ENCODE results near the gene TMCO5A. TPM values are rescaled to one million over a fixed set of nuclear protein-coding genes. Genes with fewer than 3 reads are reported as not detected.
A peak's percentile ranks its signal among the peaks of the same experiment; 100 is the strongest.

The TMCO5A gene
- 0.35 TPM in 1 of 2 replicates, not detected in the other for total RNA-seq (2021)
- Bru-seq, nascent RNA: percentile 8 among the genes with signal in this experiment
- BruChase-seq, experiment 1, labeled RNA remaining after a 2-hour chase: percentile 7 among the genes with signal in this experiment
- BruChase-seq, experiment 2, labeled RNA remaining after a 6-hour chase: not detected
- long read RNA-seq: 0 reads

DNA sequence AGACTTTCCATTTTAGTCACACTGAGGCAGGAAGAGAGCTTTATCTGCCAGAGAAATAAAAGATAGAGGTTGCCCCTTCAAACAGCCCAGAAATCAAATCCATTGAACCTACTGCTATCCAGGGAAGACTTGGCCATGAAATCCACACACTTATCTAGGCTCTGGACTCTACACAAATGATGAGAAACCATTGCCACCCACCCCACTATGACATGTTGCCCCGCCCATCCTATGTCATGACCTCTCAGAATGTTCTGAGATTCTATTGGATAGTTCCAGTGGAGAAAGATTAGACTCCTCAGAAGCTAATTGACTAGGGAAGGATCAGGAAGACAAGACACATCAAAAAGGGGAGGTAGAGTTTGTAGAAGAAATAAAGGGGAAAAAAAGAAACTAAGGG, at the start of gene TMCO5A:
Gene TMCO5A (plus strand): TSS at position 301 of the 400 bp plus-strand sequence. CDS start 1,684 bp downstream, outside the sequence.
- no peaks in the 10 kb centered on the region for H3K36me3 ChIP-seq (ENCODE audit: low read depth)
- H3K4me1 ChIP-seq (replicated peaks; ENCODE audit: insufficient read depth): no peaks in the 10 kb centered on the region
- DNase-seq: no peak
- no peaks in the 10 kb centered on the region for H3K9me3 ChIP-seq (ENCODE audit: insufficient read depth, low read depth)
- H3K9me2 ChIP-seq (ENCODE audit: insufficient read depth): no peaks in the 10 kb centered on the region
- H3K4me3 ChIP-seq: no peak within 1 kb of the TSS
- no TSS peak for BruUV-seq (replicated peaks)
- H3K4me2 ChIP-seq: no peak within 1 kb of the TSS
- ChIA-PET CTCF (no interaction called here), POLR2A (ENCODE audit: unreplicated experiment) (no interaction called here)
- TF ChIP-seq, protein P1, sequence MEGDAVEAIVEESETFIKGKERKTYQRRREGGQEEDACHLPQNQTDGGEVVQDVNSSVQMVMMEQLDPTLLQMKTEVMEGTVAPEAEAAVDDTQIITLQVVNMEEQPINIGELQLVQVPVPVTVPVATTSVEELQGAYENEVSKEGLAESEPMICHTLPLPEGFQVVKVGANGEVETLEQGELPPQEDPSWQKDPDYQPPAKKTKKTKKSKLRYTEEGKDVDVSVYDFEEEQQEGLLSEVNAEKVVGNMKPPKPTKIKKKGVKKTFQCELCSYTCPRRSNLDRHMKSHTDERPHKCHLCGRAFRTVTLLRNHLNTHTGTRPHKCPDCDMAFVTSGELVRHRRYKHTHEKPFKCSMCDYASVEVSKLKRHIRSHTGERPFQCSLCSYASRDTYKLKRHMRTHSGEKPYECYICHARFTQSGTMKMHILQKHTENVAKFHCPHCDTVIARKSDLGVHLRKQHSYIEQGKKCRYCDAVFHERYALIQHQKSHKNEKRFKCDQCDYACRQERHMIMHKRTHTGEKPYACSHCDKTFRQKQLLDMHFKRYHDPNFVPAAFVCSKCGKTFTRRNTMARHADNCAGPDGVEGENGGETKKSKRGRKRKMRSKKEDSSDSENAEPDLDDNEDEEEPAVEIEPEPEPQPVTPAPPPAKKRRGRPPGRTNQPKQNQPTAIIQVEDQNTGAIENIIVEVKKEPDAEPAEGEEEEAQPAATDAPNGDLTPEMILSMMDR (conservative IDR thresholded peaks at IDR 0.05): no peak
- no peak for TF ChIP-seq EZH2 (IDR thresholded peaks at IDR 0.05; ENCODE audit: low read depth)
- no peak within 1 kb of the TSS for H2AFZ ChIP-seq
- no peaks in the 10 kb centered on the region for H3F3A ChIP-seq (ENCODE audit: insufficient read depth, low read depth)
- intact Hi-C loops (cut with micrococcal nuclease; ENCODE audit: unreplicated experiment): no loop called here
- H3K27ac ChIP-seq: no peak within 1 kb of the TSS
- no peaks in the 10 kb centered on the region for H3K27me3 ChIP-seq (ENCODE audit: insufficient read depth, low read depth)
- H4K20me1 ChIP-seq (ENCODE audit: insufficient read depth): no peaks in the 10 kb centered on the region
- H3K79me2 ChIP-seq (ENCODE audit: low read depth): no peaks in the 10 kb centered on the region

DNA sequence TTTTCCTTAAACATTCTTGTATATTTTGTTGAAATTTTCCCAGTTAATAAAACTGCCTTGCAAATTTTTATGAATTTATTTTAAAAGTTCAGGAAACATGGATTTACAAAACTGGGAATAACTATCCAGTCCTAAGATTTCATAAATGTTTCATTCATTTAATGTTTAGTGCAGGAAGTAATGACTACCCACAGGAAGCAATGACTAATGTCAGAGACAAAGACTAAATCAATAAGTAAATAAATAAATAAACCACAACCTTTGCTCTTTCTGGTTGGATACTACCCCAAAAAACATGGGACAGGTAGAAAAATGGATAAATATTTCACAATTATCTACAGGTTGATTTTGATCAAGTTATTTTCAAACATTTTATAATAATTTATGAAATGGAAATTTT, 48.8 kb upstream of the TMCO5A start:
- Histone ChIP-seq H3K36me3 (ENCODE audit: low read depth) (no peaks in the 10 kb centered on the region), H3F3A (ENCODE audit: insufficient read depth, low read depth) (no peaks in the 10 kb centered on the region), H3K9me2 (ENCODE audit: insufficient read depth) (no peaks in the 10 kb centered on the region), H3K4me2 (no peak overlapping the region), H3K9me3 (ENCODE audit: insufficient read depth, low read depth) (no peaks in the 10 kb centered on the region), H4K20me1 (ENCODE audit: insufficient read depth) (no peaks in the 10 kb centered on the region), H3K27me3 (ENCODE audit: insufficient read depth, low read depth) (no peaks in the 10 kb centered on the region), H2AFZ (no peak overlapping the region), H3K4me1 (replicated peaks; ENCODE audit: insufficient read depth) (peaks cover 7% of the 10 kb centered on the region; the same call in 1 of the 2 replicates), H3K79me2 (ENCODE audit: low read depth) (no peaks in the 10 kb centered on the region), H3K27ac (no peak overlapping the region), H3K4me3 (no peak overlapping the region)
- TF ChIP-seq EZH2 (IDR thresholded peaks at IDR 0.05; ENCODE audit: low read depth): no peak
- TF ChIP-seq, protein P1 (conservative IDR thresholded peaks at IDR 0.05): no peak
- no TSS peak for BruUV-seq (replicated peaks)
- no peak for DNase-seq
- intact Hi-C loops (cut with micrococcal nuclease; ENCODE audit: unreplicated experiment): loop anchor here (10.0 kb wide), 2 partner anchors 751 to 1381 kb away; no protein-coding TSS in a partner anchor
- ChIA-PET POLR2A (ENCODE audit: unreplicated experiment) (no interaction called here), CTCF (no interaction called here)

- Histone ChIP-seq H3K27ac (no peak overlapping the region), H3K4me2 (no peak overlapping the region), H4K20me1 (ENCODE audit: insufficient read depth) (no peaks in the 10 kb centered on the region), H2AFZ (no peak overlapping the region), H3K9me3 (ENCODE audit: insufficient read depth, low read depth) (no peaks in the 10 kb centered on the region), H3K36me3 (ENCODE audit: low read depth) (no peaks in the 10 kb centered on the region), H3K4me3 (no peak overlapping the region), H3K4me1 (replicated peaks; ENCODE audit: insufficient read depth) (peaks cover 7% of the 10 kb centered on the region; the same call in 1 of the 2 replicates), H3K79me2 (ENCODE audit: low read depth) (no peaks in the 10 kb centered on the region), H3F3A (ENCODE audit: insufficient read depth, low read depth) (no peaks in the 10 kb centered on the region), H3K9me2 (ENCODE audit: insufficient read depth) (no peaks in the 10 kb centered on the region), H3K27me3 (ENCODE audit: insufficient read depth, low read depth) (no peaks in the 10 kb centered on the region)
- BruUV-seq (replicated peaks): no TSS peak
- TF ChIP-seq, protein P1 (conservative IDR thresholded peaks at IDR 0.05): no peak
- TF ChIP-seq EZH2 (IDR thresholded peaks at IDR 0.05; ENCODE audit: low read depth): no peak
- CTCF ChIA-PET: no interaction called here
- no peak for DNase-seq
- intact Hi-C loops (cut with micrococcal nuclease; ENCODE audit: unreplicated experiment): loop anchor here (10.0 kb wide), 2 partner anchors 754 to 1384 kb away; no protein-coding TSS in a partner anchor
- POLR2A ChIA-PET (ENCODE audit: unreplicated experiment): no interaction called here
Measured at GRCh38 chr15:37888356-37888755, 46.1 kb upstream of the TMCO5A start.
